Stimulated activated CD8-positive, alpha-beta memory T cell treated with anti-CD3 and anti-CD28 coated beads, Interleukin-15, amount 100 ng/mL, for 4 hours (primary cell): ENCODE data around the gene ISL2.

Experiments
- DNase-seq, 2 donors: peaks; one replicate each; pipeline ENCODE4 v3.0.0-alpha.2; 2020; ENCODE audit warnings: low read depth in 2 of 2

The ISL2 gene

DNA sequence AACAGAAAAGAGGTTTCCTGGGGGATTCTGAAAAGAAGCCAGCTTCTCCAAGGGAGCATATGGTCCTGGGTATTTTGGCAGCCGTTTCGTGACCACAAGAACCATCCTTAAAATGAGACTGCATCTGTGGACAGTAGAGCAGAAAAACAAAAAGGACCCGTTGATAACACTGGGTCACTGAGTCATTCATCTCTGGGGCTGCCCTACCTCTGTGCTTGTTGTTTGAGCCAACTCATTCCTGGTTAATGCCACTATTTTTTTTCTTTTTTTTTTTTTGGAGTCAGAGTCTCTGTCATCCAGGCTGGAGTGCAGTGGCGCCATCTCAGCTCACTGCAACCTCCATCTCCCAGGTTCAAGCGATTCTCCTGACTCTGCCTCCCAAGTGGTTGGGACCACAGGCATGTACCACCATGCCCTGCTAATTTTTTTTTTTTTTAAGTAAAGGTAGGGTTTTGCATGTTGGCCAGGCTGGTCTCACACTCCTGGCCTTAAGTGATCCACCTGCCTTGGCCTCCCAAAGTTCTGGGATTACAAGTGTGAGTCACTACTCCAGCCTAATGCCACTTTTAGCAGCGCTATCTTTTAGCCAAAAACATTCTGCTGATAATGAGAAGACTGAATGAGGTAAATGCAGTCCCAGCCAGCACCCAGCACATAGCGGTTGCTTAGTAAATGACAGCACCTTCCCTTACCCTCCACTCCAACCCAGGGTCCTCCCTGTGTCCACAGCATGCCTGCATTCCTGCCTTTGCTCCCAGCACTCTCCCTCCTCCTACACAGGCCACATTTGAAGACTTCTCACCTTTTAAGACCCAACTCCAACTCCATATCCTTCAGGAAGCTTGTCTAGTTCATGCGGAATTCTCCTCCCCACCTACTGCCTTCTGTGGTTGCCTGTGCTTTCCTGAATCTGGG is 9.1 kb upstream of the ISL2 start:
- no peak for DNase-seq

DNA sequence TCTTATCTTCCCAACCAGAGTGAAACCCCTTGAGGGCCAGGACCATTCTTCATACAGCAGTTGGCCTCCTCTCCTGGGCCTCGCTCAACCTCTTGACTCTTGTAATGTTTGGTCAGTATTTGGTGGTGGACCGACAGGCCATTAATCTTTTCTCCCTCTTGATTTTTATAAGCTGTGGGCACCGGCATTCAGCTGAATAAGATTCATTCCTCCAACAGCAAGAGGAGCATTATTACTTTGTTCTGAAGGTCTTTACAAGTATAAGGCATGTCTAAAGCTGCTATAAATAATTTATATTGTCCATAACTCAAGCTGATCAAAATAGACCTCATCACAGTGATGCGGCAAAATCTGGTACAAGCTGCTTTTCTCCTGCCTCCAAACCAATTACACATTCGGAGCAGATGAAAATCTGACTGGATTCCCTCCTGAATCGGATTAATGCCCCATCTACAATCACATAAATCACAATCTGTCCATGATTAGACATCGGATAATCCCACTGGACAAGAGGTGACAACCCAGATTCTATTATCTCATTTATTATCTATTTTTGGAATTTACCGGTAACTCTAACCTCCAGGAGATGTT is 8.4 kb upstream of the ISL2 start:
- DNase-seq: no peak

DNA sequence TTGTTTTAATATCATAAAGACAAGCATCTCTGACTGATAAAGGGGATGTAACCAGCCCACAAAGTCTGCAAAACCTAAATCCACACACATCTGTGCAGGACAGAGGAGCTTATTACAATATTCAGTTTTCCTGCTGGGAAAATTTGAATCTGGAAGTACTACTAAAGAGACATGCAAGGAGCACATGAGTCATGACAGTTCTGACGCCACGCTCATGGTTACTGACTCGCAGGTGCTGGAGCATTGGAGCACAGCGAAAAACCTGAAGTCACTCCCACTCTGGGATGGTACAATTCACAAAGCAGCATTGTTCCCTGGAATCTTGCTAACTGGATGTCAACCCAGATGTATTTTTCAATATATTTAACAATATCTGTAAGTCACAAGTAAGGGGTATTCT is 7.6 kb upstream of the ISL2 start:
- DNase-seq: no peak

DNA sequence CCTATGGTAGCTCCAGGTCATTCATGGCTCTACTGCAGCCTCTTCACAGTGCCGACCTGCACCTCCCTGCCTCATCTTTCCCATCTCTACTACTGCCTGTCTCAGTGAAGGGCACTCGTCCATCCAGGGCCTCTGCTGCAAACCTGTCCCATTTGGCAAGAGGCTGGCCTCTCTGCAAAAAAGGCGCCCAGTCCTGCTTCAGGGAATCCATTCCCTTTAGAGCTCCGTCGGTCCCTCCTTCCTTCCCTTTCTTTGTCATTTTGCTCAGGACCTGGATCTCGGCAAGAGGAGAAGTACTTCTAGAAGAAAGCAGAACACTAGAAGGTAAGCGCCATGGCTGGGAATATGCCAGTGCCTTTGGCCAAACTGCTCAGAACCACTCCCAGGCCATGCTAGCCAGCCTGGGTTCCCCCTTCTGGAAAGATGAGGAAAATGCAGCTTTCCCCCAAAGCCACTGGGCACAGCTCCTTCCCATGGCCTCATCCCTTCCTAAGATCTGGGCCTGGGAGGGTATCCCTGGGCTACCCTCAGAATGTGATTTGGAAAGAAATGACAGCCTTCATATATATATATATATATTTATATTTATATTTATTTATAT is 6.4 kb upstream of the ISL2 start:
- DNase-seq: no peak

DNA sequence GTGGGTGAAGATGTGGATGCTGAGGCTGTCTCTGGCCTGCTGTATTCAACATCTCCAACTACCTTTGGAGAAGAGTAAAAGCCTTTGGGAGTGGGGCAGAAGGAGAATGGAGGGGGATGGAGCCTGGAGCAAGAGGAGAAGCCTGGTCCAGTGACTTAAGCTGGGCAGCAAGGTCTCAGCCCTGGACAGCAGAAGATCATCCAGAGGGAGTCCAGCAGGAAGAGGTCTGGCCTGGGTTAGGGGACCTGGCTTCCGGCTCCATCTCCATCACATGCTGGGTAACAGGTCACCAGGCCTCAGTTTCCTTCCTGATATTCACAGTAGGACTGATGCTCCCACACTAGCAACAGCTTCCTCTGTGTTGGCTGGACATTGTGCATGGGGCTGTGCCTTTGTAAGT is 3.8 kb upstream of the ISL2 start:
- no peak for DNase-seq

DNA sequence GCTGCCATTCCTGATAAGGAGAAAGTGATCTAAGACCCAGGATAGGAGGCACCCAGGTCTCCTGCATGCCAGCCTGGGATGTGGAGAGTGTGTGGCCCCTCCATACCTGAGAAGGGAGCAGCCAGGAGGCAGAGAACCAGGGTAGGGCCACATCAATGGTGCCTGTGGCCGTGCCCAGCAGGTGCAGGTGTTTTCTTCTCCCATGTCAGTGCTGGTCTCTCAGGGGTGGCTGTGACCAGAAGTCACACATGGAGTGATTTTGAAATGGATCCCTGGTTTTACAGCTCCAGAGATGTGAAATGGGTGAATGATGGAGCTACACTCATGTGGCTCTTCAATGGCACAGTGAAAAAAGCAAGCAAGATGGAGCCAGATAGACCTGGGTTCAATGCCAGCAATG is 3.3 kb upstream of the ISL2 start:
- no peak for DNase-seq

DNA sequence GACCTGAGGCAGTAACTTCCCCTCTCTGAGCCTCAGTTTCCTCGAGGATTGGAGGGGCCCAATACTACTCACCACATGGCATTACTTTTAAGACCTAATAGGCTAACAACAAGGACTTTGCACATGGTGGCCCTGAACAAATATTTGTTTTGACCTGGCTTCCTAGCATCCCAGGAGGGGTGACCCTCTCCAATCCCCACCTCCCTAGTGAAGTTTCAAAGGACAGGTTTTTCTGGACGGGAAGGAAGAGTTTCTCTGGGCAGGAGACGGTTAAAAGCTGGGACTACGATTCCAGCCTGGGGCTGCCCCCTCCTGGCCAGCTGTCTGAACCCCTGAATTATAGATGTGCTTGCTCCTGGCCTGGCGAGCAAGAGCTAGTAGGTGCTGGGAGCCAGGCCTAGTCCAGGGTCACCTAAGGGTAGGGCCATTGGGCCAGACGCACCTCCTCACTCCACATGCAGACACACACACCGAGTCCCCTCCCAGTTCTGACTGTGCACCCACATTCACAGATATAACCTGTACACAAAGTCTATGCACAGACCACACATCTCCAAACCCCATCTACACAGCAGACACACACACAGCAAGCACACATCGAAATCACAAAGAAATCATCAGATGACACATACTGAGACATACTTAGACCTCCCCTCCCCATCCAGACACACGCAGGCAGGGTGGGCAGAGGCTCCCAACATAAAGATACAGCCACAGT is 2.7 kb upstream of the ISL2 start:
- DNase-seq: no peak

DNA sequence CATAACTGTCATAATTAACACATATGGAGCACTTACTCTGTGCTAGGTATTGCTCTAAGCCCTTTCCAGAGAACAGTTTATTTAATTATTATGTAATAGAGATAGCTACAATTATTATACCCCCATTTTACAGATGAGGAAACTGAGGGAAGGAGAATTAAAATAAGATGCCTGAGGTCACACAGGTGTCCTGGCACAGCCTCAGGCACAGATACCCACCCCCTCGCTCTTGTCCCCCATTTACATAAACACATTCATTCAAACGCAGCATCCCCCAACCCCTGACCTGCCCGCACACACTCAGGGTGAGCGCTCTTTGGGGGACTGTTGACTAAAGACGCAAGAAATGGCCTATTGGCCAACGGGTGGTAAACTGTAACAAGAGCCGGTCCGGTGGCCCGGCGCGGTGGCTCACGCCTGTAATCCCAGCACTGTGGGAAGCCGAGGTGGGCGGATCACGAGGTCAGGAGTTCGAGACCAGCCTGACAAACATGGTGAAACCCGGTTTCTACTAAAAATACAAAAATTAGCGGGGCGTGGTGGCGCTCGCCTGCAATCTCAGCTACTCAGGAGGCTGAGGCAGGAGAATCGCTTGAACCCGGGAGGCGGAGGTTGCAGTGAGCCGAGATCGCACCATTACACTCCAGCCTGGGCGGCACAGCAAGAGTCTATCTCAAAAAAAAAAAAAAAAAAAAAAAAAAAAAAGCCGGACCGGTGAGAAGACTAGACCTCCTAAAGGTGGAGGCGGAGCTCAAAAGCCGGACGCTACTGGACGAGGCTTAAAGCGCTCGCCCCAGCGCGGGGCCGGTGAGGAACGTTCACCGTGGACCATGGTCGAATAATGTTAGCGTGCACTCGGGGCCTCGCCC is 1.9 kb upstream of the ISL2 start:
- no peak for DNase-seq

DNA sequence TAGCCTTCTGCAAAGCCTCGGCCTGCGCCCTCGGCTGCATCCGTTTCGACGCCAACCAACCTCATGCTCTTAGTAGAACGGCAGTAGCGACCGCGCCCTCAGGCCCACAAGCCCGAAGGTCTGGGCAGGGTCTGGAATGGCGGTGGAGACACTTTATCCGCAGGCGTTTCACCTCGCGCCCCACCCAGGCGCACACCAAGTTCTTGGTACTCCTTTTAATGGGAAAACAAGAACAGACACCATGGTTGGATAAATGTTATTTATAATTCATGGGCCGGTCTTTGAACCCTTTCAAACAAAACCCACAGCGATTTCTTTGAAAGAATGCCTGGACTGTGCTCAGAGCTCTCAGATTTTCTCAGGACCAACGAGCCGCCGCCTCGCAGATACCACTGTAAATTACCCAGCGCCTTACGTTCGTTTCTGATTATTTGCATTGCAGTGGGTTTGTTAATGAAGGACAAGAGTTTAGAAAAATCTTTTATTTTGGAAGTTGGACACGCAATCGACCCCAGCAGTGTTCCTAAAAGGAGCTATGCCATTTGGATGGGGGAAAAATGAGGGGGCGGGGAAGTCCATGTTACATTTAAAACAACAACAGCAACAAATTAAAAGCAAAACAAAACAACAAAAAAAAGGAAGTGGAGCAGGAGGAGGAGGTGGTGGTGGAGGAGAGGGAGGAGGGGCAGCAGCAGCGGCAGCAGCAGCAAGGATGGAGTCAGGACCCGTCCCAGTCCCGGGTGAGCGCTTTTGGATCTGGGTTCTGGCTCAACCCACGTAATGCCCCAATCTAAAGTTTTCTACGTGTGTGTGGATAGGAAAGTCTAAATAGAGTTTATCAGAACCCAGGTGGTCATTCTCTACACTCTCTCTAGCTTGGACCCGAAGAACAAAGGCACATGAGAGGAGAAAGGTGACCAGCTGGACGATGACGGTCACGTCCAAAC is 993 bp upstream of the ISL2 start:
- no peak for DNase-seq

DNA sequence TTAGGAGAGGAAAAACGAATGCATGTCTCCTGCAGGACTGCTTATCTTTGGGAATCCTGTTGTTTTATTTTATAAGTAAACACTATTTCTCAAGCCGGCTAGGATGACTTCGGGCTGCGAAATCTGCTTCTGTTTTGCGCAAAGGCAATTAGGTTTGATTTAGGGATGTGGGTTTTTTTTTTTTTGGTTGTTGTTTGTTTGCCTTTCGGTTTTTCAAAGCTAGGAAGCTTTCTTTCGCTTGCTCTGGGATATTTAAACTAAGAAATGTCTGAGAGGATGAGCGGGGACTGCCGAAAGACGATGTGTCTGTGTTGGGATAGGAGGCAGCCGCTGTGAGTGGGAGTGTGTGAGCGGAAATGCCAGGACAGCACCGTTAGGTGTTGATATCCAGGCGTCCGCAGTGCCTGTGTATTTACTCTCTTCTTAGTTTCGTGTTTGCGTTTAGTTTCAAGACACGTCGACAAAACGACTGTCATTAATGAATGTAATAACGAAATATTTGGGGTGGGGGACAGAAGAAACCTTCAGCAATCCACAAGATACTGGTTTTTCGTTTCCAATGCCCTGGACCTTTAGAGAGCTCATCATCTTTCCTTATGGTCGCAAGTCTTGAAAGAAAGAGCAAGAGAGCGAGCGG is 604 bp downstream of the ISL2 start:
- DNase-seq: no peak

DNA sequence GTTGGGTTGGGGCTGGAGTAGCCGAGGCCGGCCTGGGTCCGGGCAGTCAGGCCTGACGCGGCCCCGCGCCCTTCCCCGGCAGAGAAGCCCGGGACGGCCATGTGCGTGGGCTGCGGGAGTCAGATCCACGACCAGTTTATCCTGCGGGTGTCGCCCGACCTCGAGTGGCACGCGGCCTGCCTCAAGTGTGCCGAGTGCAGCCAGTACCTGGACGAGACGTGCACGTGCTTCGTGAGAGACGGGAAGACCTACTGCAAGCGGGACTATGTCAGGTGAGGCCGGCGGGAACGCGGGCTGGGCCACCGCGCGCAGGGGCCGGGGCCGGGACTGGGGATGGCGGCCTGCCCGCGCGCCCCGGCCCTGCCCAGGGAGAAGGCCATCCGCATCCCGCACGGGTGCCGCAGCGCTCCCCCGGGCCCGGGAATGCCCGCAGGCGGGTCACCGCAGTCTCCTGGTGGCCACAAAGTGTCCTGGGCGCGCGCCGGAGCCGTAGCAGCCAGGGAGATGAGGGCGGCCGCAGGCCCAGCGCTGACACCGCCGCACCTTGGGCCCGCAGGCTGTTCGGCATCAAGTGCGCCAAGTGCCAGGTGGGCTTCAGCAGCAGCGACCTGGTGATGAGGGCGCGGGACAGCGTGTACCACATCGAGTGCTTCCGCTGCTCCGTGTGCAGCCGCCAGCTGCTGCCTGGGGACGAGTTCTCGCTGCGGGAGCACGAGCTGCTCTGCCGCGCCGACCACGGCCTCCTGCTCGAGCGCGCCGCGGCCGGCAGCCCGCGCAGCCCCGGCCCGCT is 1.3 kb downstream of the ISL2 start:
- DNase-seq: no peak

DNA sequence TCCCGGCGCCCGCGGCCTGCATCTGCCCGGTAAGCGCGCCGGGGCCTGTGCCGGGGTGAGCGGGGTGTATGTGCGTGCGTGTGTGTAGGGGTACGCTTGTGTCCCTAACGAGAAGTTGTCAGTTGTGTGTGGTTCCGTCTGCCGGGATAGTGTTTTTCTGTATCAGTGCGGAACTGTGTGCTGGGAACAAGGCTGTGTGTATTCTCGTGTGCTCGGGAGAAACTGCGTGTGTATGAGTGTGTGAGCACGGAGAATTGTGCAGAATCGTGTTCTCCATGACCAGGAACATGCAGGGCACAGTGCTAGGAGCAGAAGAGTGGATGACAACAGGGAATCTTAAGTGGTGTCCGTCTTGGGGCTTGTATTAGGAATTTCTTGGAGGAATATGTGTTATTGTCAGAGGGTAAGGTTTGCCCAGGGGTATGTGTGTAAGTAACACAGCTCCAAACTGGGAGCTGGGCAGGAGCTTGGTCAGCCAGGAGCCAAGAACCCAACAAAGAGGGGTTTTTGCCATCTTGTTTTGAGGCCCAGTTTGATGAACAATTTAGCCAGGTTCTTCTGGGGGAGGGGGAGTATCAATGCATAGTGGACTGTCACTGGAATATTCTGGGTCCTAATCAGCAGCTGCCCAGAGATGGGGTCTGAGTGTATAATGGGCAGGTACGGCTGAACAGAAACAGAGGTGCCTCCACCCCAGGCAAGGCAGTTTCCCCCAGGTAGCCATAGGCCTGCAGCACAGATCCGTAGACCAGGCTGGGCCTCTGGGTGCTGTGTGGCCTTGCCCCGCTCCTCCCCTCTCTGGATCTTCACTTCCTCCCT is 2.1 kb downstream of the ISL2 start:
- DNase-seq: no peak

DNA sequence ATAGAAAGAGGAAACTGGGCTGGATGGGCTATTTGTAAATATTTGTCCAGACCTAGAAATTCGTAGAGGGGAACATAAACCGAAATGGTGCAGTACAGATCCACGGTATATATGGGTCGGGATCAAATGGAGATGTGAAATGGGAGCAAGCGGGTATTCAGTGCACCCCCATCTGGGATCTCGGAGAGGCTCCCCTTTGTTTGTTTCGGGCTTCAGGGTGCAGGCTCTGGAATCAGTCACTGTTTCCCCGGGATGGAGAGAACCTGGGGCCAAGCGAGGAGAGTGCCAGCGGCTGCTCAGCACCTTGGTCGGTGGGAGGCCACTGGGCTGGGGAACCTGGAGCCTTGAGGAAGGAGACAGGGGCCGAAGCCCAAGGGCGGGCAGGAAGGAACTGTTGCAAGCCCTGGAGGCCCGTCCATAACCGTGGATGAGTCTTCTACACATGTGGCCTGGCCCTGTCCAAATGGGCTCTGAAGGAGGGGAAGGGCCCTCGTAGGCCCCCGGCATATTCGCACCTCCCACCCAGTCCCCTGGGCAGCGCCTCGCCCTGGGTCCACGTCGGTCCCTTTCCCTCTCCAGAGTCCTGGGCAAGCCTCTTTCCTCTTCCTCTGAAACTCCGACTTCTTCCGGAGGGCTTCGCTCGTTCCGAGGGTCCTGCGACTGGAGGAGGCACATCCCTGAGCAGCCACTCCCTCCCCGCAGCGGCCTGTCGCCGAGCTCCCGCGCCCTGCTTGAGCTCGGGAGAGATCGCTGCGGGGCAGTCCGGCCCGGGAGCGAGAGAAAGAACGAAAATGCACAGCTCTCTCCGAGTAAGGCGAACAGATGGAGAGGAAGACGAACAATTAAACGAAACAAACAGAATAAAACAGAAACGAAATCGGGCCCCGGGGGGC is 3.0 kb downstream of the ISL2 start:
- no peak for DNase-seq

DNA sequence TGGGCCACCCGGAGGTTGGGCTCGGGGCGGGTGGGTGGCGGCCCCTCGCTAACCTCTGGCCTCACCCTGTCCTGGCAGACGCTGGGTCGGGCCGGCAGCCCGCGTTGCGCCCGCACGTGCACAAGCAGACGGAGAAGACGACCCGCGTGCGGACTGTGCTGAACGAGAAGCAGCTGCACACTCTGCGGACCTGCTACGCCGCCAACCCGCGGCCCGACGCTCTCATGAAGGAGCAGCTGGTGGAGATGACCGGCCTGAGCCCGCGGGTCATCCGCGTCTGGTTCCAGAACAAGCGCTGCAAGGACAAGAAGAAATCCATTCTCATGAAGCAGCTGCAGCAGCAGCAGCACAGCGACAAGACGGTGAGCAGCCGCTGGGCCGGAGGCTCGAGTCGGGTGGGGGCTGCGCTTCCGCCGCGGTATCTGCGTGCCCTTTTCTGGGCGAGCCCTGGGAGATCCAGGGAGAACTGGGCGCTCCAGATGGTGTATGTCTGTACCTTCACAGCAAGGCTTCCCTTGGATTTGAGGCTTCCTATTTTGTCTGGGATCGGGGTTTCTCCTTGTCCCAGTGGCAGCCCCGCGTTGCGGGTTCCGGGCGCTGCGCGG is 3.7 kb downstream of the ISL2 start:
- DNase-seq: no peak

DNA sequence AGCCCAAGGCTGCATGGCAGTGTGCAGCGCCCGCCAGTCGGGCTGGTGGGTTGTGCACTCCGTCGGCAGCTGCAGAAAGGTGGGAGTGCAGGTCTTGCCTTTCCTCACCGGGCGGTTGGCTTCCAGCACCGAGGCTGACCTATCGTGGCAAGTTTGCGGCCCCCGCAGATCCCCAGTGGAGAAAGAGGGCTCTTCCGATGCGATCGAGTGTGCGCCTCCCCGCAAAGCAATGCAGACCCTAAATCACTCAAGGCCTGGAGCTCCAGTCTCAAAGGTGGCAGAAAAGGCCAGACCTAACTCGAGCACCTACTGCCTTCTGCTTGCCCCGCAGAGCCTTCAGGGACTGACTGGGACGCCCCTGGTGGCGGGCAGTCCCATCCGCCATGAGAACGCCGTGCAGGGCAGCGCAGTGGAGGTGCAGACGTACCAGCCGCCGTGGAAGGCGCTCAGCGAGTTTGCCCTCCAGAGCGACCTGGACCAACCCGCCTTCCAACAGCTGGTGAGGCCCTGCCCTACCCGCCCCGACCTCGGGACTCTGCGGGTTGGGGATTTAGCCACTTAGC is 4.3 kb downstream of the ISL2 start:
- DNase-seq: no peak

DNA sequence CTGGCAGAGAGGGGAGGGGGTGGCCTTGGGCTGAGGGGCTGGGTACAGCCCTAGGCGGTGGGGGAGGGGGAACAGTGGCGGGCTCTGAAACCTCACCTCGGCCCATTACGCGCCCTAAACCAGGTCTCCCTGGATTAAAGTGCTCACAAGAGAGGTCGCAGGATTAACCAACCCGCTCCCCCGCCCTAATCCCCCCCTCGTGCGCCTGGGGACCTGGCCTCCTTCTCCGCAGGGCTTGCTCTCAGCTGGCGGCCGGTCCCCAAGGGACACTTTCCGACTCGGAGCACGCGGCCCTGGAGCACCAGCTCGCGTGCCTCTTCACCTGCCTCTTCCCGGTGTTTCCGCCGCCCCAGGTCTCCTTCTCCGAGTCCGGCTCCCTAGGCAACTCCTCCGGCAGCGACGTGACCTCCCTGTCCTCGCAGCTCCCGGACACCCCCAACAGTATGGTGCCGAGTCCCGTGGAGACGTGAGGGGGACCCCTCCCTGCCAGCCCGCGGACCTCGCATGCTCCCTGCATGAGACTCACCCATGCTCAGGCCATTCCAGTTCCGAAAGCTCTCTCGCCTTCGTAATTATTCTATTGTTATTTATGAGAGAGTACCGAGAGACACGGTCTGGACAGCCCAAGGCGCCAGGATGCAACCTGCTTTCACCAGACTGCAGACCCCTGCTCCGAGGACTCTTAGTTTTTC is 4.9 kb downstream of the ISL2 start:
- DNase-seq: no peak
